Ishikawa (cell line): ENCODE results near the gene SUSD2.
A peak's percentile ranks its signal among the peaks of the same experiment; 100 is the strongest.

Experiments
- CEBPB ChIP-seq: IDR thresholded peaks from 2 replicates; pipeline ENCODE4 v1.6.1; 2012
- CREB1 ChIP-seq: IDR thresholded peaks from 2 replicates; pipeline ENCODE4 v1.6.1; 2012; ENCODE audit warnings: low read depth
- EP300 ChIP-seq: IDR thresholded peaks from 2 replicates; pipeline ENCODE4 v1.6.1; 2012; ENCODE audit warnings: borderline replicate concordance
- NFIC ChIP-seq: IDR thresholded peaks from 2 replicates; pipeline ENCODE4 v1.6.1; 2012
- TCF12 ChIP-seq: IDR thresholded peaks from 2 replicates; pipeline ENCODE4 v1.6.1; 2012; ENCODE audit warnings: low read depth
- TEAD4 ChIP-seq: IDR thresholded peaks from 2 replicates; pipeline ENCODE4 v1.6.1; 2012
- TF ChIP-seq, protein P1 (sequence below): IDR thresholded peaks from 2 replicates; pipeline ENCODE4 v1.6.1; 2012; ENCODE audit warnings: low read depth, mild to moderate bottlenecking

GRCh38 chr22:24230911-24231656, 49.8 kb downstream of the SUSD2 start:
- TF ChIP-seq CREB1 (no peak), EP300 (no peak), TEAD4 (no peak), NFIC (peak; percentile 49; the same call in 1 of the 2 replicates), CEBPB (no peak), TCF12 (no peak)
- TF ChIP-seq, protein P1, sequence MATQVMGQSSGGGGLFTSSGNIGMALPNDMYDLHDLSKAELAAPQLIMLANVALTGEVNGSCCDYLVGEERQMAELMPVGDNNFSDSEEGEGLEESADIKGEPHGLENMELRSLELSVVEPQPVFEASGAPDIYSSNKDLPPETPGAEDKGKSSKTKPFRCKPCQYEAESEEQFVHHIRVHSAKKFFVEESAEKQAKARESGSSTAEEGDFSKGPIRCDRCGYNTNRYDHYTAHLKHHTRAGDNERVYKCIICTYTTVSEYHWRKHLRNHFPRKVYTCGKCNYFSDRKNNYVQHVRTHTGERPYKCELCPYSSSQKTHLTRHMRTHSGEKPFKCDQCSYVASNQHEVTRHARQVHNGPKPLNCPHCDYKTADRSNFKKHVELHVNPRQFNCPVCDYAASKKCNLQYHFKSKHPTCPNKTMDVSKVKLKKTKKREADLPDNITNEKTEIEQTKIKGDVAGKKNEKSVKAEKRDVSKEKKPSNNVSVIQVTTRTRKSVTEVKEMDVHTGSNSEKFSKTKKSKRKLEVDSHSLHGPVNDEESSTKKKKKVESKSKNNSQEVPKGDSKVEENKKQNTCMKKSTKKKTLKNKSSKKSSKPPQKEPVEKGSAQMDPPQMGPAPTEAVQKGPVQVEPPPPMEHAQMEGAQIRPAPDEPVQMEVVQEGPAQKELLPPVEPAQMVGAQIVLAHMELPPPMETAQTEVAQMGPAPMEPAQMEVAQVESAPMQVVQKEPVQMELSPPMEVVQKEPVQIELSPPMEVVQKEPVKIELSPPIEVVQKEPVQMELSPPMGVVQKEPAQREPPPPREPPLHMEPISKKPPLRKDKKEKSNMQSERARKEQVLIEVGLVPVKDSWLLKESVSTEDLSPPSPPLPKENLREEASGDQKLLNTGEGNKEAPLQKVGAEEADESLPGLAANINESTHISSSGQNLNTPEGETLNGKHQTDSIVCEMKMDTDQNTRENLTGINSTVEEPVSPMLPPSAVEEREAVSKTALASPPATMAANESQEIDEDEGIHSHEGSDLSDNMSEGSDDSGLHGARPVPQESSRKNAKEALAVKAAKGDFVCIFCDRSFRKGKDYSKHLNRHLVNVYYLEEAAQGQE = no peak
